HG03342 (cell line): ENCODE results near the gene NT5C2.
A peak's percentile ranks its signal among the peaks of the same experiment; 100 is the strongest.

Experiments
- ATAC-seq: cut with Tn5 transposase; IDR thresholded peaks from one replicate; pipeline ENCODE4 v1.9.1; 2021; ENCODE audit warnings: mild to moderate bottlenecking, moderate library complexity; ENCODE audit not compliant: unreplicated experiment

Gene NT5C2

GRCh38 chr10:103066141-103067098 is 126.7 kb downstream of the NT5C2 start:
- ATAC-seq: no peak

DNA sequence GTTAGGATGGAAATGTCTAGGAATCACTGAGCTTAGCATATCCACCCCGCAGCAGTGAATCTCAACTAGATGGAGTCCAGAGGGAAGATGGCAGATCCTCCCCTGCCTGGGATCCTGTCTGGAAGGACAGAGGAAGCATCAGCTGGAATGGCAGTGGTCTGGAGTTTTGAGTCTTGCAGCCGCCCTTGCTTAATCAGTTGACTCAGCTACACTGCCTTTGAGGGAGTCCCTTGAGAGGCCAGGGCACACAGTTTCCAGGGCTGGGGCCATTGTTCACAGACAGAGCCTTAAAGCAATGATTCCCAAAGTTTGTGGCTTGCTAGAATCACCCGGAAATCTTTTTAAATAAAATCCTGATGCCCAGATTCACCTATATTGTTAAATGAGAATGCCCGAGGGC is 128.1 kb downstream of the NT5C2 start:
- no peak for ATAC-seq

DNA sequence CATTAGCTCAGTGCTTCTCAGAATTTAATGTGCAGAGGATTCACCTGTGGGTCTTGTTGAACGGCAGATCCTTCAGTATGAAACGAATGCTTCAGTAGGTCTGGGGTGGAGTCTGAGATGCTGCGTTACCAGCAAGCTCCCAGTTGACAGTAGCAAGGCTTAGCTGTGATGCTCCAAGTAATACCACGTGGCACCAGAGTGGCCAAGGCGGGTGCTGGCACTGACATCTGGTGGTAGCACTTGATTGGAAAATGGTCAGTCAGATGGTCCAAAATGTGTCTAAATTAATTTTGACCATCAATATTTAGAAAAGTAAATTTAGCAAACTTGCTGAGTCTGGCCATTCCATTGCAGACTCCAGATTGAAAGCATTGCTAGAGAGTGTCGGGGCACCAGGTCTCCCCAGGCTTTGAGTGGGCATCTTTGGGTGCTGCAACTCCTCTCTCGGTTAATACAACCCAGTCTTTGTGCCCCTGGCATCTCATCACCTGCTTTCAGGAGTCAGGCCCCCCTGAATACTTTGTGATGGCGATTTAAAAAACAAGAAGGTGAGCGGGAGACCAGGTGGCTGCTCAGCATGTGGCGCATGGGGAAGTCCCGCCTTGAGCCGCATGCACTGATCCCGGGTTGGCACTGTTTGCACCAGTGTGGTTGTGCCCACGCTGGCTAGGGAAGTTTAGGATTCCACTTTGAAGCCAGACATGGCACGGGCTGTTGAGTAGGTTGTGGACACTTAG is 130.1 kb downstream of the NT5C2 start:
- no peak for ATAC-seq

DNA sequence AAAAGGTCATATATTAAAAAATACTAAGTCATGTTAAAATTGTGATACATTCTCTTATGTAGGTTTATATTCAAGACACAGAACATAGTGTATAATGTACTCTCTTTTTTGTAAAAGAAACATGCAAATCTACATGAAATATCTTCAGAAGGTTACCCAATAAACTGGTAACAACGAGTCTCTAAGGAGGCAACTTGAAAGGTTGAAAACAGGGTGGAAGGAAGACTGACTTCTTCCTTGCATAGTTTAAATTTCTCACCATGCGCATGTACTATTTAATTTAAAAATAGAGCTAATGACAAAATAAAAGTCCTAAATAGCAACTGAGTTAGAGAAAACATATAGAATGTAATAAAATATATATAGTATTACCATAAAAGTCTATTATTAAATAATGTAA is 132.5 kb downstream of the NT5C2 start:
- no peak for ATAC-seq

GRCh38 chr10:103058034-103058433 is 135.0 kb downstream of the NT5C2 start:
- no peak for ATAC-seq

DNA sequence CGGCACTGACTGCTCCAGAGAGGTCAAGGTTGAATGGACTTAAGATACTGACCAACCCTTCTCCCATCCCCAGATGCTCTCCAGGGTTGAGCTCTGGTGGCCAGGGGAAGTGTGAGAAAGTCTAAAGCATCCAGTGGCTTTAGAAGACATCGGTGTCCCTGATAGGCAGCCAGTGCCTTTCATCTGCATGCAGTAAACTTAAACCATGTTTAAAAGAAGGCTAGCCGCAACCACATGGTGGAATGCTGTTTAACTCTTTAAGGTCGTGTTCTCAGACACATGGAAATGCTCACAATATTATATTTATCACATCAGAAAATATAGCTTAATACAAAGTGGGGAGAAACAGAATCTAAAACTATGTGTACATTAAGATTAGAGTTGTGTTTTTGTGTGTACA is 138.0 kb downstream of the NT5C2 start:
- no peak for ATAC-seq

DNA sequence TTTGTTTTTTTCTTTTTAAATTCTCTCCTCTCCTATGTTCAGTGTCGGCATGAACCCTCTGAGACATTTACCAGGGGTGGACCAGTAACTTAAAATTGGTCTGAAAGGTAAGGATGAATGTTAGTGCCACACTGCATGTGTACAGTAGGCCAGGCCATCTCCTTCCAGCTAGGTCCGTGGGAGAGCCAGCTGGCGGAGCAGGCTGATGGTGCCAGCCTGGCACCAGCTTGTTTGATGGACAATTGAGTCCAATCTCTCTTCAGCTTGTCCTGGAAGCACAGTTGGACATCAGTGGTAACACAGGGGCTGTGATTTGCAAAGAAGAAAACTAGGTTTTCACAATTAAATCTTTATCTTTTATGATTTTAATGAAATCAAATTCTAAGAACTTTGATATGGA is 138.5 kb downstream of the NT5C2 start:
- no peak for ATAC-seq

GRCh38 chr10:103053659-103054581 is 139.2 kb downstream of the NT5C2 start:
- ATAC-seq: peak; percentile 56

- ATAC-seq: no peak
Measured at GRCh38 chr10:103049237-103049636, 143.8 kb downstream of the NT5C2 start.

DNA sequence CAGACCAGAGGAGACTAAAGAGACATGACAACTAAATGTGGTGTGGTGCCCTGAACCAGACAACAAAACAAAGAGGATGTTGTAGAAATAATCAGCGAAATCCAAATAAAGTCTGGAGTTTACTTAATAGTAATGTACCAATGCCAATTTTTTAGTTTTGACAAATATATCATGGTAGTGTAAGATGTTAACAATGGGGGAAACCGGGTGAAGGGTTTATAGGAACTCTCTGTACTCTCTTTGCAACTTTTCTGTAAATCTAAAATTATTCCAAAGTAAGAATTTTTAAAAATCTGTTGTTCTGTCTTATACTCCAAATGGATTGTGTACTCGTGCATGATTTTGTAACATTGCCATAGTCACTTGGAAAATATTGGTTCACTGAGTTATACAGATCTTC is 145.7 kb downstream of the NT5C2 start:
- ATAC-seq: no peak

DNA sequence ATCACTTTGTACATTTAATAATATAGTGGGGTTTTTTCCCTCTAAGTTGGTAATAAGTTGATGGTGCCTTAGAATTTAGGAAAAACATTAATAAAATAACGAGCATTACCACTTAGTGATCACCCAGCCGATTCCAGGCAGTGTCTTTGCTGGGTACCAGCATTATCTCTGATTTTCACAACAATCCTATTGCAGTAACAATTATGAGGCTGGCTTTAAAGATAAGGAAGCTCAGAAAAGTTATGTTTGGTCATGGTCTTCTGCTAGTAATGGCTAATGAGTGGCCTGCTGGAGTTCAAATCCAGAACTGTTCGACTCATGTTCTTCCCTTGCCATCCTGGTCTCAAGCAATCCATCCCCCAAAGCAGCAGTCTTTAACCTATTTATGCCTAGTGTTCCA is 147.1 kb downstream of the NT5C2 start:
- no peak for ATAC-seq

DNA sequence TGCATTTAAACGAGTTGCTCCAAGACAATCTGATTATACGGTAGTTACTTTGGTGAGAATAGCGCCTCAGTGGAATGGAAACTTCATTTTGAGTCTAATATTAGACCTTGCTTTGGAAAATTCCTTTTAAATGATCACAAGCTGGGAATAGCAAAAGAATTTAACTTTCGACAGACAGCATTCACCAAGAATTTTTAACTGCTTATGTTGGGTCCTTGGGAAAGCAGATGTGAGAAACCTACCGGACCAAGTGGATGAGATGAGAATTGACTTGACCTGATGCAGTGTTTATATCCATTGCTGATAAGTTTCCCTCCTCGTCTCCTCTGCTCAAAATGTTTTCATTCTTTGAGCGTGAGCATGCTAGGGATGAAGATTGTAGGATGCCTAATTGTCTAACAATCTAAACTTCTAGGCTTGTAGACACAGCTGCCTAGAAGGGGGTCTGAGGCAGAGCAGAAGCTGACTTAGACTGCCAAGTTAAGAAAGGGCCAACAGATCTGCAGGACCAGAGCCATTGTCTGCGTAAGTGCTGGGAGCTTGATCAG is 148.1 kb downstream of the NT5C2 start:
- ATAC-seq: no peak

DNA sequence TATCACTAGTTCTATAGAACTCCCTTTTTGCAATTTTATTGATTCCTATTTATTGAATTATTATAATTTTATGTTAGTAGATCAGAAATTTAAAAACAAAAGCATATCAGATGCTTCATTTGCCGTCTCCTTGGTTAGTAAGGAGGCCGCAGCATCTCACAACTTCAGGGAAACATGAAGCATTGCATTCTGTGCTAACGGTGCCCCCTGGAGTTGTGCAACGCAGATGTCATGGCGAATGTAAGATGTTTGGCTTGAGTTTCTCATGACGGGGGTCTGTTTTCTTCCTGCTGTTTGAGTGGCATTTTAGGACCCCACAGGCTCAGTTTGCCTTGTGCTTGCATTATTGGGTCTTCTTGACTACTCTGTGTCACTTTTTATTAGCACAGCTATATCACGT is 150.2 kb downstream of the NT5C2 start:
- ATAC-seq: no peak

DNA sequence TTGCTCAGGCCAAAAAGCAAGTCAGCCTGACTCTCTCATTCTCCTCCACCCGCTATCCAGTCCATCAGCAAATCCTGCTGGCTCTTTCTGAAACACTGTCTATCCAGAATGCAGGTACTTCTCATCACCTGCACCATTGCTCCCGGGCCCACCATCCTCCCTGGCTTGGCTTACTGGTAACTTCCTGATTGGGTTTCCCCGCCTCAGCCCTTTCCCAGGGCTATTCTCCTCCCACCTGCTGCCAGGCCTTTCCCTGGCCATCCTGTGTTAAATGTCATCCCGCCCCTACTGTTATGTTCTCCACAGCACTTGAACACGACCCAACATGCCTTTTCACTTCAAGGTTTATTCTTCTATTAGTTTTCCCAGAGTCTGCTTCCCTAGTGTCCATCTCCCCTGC is 150.9 kb downstream of the NT5C2 start:
- no peak for ATAC-seq

- no peak for ATAC-seq
Measured at GRCh38 chr10:103041391-103041790, 151.7 kb downstream of the NT5C2 start.

DNA sequence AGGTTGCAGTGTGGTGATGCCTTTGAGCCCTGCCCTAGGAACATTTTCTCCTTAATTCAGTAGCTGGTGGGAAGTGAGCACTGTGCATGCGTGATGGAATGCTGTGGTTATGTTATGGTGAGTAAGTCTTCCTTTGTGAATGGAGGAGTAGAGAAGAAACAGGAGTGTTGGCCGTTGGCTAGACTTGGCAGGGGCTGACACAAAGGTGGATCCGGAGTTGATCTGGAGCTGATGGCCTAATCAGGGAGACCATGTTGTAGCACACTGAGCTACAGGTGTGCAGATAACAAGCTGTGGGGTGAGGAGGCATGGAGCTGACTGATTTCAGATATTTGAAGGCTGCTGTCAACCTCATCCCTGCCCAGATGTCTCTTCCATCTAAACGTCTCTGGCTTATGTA is 152.7 kb downstream of the NT5C2 start:
- no peak for ATAC-seq

DNA sequence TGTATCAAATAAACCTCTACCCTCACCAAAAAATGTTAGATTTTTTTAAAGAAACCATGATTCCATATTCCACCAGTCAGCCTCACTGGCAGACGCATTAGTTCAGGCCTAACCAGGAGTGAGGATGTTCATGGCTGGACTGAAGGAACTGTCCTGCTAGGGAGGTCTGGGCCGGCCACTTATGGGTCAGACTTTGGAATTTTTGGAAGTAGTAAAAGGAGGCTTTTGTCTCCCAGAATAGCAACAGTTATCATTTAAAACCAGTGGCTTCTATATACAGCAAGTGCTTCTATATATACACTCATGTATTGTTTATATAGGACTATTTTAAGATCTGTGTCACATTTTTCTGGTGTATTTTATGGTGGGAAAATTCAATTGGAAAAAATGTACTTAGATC is 154.5 kb downstream of the NT5C2 start:
- ATAC-seq: no peak
